SHP77 treated with DMSO at 0.1 percent for 48 hours (cell line): ENCODE measurements around the gene SLC2A1.

Experiments
- DNase-seq: peaks from one replicate; lab custom pipeline; 2025; lab: John Stamatoyannopoulos, UW

The SLC2A1 gene

GRCh38 chr1:42958488-42959319 lies at the start of gene SLC2A1:
SLC2A1 (minus strand) TSS chr1:42958868; CDS start chr1:42958651, 217 bp downstream.
- peak; percentile 85 for DNase-seq

DNA sequence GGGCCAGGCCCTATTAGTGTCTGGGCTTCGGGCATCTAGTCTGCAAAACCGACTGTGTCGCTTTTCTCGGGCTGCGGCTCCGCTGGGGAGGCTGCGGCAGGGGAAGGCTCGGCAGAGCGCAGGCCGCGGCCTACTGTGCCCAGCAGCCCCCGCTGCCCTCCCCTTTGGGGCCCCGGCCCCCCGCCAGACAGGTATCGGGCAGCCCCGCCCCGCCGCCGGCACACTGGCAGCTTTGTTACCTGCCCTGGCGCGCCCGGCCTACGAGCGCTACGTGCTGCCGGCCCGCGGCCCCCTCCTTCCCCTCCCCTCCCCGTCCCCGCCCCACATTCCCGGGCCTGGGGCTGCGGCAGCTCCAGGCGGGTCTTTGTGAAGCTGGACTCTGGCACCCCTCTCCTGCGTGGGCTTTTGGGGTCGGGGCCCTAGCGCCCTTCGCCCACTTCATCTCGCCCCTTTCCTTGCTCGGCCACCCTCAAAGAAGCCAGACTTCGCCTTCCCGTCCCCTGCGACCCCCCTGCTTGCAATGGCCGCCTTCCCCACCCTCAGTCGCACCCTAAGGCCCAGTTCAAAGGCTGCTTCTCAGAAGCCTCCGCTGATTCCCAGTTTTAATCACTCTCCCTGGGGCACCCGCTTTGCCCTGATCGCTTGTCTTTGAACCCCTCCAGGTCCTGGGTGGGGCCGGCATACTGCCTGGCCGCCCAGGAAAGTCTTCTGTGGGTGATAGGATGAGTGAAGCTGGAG lies 48.9 kb upstream of the SLC2A1 start:
- no peak for DNase-seq

GRCh38 chr1:43005460-43006361 lies 47.0 kb upstream of the SLC2A1 start:
- no peak for DNase-seq

- no peak for DNase-seq
These were observed 46.2 kb upstream of the SLC2A1 start for GRCh38 chr1:43004587-43005459.

GRCh38 chr1:43002766-43003165 lies 44.1 kb upstream of the SLC2A1 start:
- no peak for DNase-seq

GRCh38 chr1:43002116-43002515 lies 43.4 kb upstream of the SLC2A1 start:
- no peak for DNase-seq

DNA sequence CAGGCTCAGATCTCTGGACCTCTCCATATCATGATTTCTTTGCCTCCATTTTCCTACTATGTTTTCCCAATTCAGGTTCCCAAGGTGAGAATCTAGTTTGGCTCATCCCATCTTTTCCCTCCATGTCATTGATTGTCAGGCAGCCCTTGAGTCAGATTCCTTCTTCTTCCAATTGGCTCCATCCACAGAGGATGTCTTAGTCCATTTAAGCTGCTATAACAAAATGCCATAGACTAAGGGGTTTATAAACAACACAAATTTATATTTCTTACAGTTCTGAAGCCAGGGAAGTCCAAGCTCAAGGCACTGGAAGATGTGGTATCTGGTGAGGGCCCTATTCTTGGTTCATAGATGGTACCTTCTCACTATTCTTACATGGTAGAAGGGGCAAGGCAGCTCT lies 42.8 kb upstream of the SLC2A1 start:
- no peak for DNase-seq

- DNase-seq = no peak
These were observed 41.6 kb upstream of the SLC2A1 start for GRCh38 chr1:43000271-43000670.

DNA sequence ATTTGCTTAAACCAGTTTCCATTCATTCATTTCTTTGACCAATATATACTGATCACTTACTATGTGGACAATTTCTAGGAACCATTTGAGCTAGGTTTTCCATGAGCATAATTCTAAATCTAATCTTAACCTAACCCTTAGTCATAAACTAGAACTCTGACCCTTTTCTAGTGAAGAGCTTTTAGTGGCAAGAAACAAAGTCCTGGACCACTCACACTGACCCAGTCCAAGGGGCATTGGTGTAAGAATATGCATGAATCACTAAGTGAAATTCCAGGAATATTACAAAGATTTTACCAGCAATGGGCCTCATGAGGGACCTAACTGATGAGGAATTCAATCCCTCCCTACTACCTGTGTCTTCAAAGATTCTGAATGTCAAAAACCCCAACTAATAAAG lies 40.6 kb upstream of the SLC2A1 start:
- DNase-seq = no peak

DNA sequence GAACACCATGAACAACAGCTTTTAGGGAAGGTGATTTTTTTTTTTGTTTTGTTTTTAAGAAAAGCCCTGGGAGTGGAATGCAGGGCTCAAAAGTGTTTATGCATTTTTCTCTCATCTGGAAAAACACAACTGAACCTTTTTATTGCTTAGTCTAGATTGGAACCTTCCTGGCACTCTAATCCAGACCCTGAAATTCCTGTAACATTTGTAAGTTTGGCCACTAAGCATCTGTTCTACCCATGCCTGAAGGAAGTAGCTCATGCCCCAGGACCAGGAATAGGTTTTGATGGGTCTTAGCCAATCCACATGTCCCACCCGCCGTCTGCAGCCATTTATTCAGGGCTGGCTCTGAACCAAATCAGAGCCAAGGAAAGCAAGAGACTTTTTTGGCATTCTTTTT lies 39.7 kb upstream of the SLC2A1 start:
- no peak for DNase-seq

GRCh38 chr1:42996384-42996970 lies 37.8 kb upstream of the SLC2A1 start:
- no peak for DNase-seq

DNA sequence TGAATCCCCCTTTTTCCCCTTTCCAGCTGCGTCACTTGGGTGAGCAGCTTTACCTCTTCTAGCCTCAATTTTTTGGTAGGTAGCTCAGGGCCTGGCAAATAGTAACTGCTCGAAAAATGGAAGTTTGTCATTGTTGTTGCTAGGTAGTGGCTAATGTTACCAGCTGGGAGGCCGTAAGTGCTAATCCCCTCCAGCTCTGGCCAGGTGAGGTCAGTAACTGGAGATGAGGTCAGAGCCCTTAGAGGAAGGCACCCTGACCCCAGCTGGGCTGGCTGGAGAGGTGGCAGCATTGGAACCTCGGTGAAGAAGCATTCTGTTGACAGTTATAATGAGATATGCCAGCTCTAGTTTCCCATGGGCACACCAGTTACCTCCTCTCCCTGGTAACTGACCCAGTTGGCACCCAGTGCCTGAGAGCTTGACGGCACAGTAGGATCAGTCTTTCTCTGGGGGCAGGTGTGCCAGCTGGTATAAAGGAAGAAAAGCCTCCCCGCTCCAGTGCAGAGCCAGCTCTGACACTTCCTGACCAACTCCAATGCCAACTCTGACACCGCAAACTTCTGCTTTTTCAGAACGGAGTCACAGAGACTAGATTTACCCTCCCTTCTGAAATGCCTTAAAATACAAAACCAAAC lies 35.0 kb upstream of the SLC2A1 start:
- no peak for DNase-seq

DNA sequence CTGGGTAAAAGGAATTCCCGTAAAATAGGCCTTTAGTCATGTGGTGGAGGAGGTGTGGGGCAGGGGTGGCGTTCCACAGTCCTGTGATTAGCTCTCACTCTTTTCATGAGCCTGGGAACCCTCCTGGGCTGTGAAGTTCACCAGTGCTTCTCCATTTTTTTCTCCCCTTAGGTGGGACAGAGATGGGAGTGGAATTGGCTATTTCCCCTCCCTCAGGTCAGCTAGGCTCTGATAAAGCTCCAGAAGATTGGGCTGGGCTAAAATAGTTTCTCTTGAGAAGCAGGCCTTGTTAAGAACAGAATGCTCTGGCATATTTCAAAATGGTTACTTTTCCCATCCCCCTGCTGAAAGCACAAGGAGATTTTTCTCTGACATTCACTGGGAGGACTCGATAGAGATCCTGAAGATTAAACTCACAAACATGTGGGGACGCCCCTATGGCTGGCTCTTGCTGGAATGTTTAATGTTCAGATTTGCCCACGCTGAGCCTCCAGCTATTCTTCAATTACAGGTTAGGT lies 33.4 kb upstream of the SLC2A1 start:
- DNase-seq = no peak

- DNase-seq = no peak
These were observed 32.2 kb upstream of the SLC2A1 start for GRCh38 chr1:42990757-42991346.

DNA sequence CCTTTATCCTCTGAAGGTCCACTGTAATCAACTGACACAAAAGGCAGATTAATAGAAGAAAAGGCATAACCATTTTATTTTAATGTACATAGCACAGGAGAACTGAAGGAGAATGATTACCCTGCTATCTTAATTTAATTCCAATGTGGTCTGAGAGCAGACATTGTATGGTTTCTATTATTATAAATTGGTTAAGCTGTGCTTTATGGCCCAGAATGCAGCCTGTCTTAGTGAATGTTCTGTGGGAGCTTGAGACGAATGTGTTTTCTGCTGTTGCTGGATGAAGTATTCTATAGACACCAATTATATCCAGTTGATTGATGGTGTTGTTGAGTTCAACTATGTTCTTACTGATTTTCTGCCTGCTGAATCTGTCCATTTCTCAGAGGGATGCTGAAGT lies 25.0 kb upstream of the SLC2A1 start:
- no peak for DNase-seq

DNA sequence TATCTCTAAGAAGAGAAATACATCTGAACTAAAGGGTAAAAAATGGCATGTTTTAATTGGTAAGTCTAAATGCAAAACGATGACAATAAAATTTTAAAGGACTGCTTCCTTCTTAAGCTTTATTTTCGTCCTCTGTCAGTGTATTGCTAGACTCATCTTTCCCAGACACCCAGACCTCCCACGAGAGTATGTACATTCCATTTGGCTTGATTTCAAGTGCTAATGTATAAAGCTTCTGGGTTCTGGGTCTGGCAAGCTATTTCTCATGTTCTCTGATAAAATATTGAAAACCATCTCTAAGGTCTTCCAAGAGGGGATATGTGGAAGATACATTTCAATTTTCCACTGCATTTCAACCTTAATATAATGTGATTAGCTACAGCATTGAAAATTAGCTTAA lies 24.6 kb upstream of the SLC2A1 start:
- DNase-seq = no peak

GRCh38 chr1:42982641-42983040 lies 24.0 kb upstream of the SLC2A1 start:
- no peak for DNase-seq

GRCh38 chr1:42981871-42982270 lies 23.2 kb upstream of the SLC2A1 start:
- DNase-seq = no peak

DNA sequence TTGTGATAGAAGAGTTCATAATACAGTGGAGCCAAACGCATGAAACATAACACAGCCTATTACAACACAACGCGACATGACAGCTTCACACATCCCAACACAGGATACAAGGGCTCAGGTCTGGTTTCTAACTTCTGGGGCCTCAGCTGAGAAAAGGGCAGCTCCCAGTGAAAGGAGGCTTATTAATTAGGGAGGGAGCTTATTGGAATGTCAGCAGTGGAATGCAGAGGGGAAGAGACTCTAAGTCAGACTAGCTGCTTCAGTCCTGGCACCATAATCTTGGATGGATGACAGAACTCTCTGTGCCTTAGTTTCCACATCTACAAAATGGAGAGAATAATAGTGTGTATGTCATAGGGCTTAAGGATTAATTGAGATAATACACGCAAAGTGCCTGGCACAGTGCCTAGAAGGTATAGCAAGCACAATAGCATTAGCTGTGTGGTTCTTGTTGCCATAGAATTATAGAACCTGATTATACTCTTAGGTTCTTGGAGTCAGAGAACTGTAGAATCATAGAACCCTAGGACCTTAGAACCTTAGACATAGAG lies 22.7 kb upstream of the SLC2A1 start:
- DNase-seq = no peak
